HK-2 (cell line): ENCODE data around the gene CHRDL2.

Source experiments
- DNase-seq: peaks from one replicate; pipeline ENCODE4 v3.0.0-alpha.2; 2018; ENCODE audit not compliant: unreplicated experiment

Gene CHRDL2

DNA sequence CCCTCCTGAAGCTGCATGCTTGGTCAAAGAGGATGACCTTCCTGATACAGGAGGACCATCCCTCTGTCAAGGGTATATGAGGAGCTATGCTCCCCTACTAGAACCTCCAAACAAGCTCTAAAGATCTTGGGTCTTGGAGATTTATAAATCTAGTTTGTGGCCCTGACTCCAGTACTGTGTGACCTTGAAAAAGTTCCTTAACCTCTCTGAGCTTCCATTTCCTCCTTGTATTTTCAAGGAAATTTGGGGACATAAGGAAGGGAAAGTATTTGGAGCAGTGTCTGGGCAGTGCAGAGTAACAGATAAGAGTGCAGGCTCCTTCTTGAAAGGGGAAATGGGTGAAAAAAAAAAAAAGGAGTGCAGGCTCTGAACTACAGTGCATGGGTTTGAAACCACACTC, 45.9 kb downstream of the CHRDL2 start:
- no peak for DNase-seq

DNA sequence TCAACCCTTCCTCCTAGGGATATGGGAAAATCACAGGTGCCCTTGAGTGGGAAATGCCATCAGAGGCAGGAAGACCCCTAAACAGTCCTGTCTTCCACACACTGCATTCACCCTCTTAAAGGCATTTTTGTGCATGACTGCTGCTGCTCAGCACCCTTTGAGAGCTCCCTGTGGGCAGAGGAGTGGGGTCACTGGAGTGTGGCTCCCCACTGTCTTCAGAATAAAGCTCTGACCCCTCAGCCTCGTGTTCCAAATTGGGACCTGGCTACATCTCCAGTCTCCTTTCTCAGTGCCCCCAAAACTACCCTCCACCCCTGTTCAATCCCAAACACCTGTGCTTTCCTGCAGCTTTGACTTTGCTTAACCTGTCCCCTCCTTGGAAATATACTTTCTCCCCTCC, 46.6 kb downstream of the CHRDL2 start:
- DNase-seq: no peak

DNA sequence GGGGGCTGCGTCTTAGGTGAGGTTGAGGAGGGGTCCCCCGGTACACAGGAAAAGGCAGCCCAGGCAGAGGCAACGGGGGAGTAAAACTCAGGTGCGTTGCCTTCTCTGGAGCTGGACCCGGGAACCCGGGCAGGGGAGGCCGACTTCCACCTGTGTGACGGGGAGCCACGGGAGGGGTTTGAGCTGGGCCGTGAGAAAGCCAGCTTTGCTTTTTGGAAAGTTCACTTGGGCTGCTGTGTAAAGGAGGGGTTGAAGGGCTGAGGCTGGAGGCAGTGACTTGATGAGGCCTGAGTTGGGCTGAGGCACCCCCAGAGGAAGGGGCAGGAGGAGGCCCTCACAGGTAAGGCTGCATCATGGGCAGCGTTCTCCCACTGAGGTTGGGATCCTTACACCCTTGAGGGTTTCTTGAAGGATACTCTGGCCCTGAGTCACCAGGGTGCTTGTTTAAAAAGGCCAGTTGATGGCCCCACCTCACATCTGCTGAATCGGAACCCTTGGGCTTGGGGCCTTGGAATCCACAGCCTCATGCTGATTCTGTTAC, 47.2 kb downstream of the CHRDL2 start:
- no peak for DNase-seq

DNA sequence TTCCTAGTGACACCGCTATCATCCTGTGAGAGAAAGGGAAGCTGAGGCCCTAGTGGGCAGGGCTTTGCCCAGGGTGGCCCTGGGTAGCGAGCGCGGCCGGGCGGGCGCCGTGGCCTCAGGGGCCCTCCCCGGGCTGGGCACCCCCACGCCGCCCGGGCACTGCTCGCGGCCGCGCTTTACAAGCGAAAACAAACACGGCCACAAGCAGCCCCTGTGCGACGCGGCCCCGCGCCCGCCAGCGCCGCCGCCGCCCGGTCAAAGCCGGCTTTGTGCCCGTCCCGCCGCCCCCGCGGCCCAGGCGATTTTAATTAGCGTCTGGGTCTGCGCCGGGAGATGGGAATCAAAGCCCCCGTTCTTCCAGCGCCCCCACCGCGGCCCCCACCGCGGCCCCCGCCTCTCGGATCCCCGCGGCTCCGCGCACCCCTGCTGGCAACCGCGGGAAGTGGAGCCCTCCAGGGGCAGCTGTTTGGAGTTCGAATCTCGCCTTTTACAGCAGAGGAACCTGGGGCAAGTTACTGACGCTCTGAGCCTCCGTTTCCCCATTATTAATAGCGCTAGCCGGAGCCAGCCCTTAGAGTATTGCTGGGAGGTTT, 47.9 kb downstream of the CHRDL2 start:
- DNase-seq: no peak

DNA sequence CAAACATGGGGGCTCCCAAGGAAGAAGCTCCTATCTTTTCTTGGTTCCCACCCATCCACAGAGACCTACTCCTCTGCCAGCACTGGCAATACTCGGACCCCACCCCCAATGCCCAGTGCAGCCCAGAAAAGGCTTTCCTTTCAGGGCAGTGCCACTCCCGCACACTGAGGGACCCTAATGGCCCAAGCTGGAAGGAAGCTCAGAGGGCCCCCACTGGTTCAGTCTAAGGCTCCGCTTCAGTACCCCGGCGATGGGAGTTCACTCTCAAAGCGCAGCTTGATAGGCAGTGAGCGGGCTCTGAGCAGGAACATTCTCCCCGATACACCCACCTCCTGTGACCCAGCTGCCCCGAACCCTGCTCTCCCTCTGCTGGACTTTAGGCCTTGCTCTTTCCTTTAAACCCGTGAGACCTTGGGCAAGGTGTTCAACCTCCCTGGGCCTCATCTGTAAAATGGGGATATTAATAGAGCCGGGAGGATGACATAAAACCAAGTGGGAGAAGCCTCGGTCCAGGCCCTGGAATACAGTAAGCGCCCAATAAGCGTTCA, 48.4 kb downstream of the CHRDL2 start:
- DNase-seq: no peak

DNA sequence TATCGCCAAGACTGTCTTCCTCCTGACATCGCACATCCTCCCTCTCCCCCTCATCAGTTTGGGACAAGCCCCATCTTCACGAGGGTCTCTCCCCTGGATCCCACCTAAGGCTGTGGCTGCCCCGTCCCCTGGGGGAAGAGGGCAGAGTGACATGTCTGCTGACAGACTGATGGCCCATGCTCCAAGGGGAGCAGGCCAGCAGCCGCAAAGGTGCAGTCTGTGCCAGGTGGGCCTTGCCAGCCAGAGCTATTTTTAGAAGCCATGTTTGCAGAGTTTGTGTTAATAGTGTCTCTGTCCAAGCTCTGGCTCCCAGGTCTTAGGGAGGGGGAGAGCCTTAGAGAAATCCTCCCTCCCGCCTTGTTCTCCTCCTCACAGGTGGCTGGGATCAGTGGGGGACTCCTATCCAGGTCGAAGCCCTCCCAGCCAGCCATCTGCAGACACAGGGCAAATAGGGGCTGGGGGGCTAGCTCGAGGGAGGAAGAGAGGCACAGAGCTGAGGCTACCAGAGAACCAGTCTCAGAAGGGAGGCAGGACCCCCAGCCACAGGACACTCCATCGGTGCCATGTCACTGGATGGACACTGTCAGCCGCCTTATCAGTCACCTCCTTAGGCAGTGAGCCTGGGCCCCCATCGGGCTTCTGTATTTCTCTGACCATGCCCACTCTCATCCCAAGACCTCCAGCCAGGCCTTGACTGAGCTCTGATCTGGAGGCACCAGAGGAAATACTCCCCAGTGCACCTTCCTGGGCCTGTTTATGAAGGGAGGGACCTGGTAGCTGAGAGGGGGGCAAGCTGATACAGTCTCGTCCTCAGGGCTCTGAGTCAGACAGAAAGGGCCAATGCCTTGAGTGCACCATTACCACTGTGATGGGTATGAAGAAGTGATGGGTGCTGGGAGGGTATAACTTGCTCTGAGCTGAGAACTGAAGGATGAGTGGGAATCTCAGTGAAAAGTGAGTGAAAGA, 49.3 kb downstream of the CHRDL2 start:
- no peak for DNase-seq

DNA sequence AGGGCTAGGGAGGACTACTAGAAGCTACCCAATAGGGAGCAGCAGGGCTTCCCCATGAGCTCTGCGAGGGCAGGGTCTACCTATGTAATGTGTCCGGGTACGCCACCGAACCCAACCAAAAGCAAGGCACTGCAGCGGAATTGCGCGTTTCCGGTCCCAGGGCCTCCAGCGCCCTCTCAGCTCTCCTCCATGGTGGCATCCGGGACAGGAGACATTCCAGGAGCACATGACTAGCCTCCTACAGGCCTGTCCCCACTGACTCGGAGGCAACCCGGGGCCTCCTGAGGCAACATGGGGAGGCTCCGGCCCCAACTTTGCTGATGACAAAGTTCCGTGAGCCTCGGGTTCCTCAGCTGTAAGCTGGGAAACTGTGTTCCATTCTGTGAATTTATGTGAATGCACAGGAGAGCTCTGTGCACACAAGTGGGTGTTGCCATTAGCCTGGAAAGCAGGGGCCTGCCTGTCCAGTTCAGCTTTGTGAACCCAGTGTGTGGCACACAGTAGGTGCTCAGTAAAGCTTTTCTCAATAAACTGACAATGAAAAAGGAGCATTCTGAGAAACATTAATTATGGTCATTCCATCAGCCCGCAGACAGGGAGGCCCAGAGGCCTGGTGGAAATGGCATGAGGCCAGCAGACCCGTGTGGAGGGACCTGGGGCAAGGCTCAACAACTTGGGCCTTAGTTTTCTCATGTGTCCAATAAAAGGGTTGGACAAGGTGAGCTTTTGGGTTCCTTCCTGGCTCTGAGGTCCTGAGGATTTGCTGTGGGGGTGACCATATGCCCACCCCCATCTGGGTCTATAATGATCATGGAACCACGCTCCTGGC, 50.3 kb downstream of the CHRDL2 start:
- no peak for DNase-seq

DNA sequence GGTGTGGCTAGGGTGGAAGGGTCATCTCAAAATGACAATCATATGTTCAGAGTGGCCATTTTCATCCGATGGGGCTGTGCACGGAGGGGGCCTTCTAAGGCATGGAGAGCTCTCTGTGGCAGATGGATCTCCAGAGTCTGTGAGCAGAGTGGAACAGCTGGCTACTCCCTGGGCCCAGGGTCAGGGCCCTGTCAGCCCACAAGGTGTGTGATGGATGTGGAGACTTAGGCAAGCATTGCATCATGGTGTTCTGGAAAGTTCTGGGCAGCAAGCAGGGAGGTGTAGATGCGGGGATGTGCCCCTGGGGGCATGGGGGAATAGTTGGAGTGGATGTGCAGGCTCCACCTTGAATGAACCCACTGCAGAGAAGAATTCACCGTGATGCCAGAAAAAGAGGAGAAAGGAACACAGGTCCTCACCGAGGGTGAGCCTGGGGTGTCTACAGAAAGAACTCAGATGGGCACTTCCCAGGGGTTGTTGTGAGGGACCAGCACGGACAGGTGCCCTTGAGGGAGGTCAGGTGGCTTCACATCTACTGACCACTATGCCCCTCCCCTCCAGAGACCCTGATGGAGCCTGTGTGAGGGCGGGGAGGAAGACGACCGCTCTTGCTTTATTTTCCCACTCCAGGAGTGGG, 51.1 kb downstream of the CHRDL2 start:
- no peak for DNase-seq

DNA sequence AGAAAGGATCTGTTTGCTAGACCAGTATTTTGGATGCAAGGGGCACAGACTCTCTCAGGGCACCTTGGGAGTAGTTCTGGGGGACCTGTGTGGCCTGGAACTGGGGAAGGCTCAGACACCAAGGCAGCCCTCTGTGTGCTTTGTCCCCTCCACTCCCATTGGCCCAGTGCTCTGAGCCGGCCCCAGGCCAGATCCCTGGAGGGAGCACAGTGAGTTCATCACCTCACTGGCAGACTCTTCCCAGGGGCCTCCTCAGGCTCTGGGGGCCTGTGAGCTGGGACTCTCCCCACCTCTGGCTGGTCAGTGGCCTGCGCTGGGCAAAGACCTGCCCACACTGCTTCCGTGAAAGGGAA, 51.7 kb downstream of the CHRDL2 start:
- DNase-seq: no peak

DNA sequence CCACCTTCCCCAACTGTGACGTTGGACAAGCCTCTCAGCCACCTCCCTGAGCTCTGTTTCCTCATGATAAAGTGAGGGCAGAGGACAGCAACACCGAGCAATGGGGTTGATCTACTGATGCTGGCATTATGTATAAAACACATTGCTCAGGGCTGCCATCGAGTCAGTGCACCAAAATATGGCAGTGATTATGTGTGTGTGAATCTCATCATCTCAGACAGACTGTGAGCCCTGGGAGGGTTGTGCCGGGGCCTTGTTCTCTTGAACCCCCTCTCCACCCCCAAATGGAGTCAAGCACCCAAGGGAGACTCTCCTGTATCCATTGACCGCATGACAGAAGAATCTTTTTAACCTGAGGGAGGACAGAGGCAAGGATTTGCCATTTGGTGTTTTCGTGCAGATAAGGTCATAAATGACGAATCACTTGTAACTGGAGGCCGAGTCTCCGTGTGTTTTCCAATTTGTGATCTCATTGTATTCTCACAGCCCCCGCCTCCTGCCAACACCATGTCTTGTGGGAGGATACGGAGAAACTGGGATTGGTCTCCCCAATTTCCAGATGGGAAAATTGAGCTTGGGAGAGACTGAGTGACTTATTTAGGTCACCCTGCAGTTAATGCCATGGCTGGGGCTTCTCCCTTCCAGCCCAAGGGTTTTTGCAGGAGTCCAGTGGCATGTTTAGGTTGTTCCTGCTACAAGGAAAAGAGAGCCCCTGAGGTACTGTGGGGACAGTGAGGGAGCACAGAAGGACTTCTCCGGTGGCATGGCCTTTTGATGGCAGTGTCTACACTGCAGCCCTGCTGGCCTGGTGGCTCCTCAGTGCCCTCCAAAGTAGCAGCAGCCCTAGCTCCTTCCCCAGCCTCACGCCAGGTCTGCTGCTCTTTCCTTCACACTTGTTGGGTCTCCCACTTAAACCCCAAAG, 52.4 kb downstream of the CHRDL2 start:
- DNase-seq: no peak

DNA sequence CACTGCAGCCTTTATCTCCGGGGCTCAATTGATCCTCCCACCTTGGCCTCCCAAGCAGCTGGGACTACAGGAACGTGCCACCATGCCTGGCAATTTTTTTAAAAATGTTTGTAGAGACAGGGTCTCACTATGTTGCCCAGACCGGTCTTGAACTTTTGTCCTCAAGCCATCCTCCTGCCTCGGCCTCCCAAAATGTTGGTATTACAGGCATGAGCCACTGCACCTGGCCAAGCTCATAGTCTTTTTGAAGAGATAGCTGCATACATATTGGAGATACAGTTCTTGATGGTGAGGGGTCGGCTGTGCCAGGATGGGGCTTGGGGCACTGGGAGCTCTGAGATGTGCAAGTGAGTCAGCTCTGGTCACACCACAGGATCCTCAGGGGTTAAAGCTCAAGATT, 53.2 kb downstream of the CHRDL2 start:
- DNase-seq: no peak

DNA sequence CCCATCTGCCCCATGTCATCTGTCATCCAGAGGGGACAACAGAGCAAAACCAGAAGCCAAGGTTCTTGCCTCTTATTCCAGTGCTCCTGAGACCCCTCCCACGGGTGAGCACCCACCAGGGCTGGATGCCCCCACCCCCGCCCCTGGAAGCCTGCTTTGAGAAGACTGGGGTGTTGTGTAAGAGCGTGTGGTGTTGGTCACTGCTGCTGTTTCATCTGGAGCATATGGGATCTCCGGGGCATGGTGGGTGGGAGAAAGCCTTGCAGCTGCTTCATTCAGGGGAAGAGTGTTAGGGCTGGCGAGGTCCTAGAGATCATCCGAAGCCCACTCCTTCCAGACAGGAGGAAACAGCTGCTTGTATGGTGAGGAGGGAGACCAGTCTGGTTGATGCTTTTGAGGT, 54.1 kb downstream of the CHRDL2 start:
- no peak for DNase-seq

DNA sequence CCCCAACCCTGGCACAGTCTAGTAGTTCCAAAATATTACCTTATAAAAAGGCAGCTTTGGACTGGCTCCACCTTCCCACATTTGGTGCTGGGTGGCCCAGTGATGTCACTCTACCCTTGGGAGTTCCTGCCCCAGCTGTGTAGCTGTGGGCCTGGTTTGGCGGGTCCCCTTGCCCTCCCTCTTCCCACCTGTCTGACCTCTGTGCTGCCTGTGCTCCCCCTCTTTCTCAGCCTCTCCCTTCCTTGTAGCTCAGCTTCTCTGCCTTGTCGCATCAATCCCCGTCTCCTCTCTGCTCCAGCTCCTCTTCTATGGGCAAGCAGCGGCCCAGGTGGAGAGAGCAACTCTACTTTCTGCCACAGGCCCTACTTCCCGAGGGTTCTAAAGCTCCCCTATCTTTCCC, 54.6 kb downstream of the CHRDL2 start:
- DNase-seq: no peak

DNA sequence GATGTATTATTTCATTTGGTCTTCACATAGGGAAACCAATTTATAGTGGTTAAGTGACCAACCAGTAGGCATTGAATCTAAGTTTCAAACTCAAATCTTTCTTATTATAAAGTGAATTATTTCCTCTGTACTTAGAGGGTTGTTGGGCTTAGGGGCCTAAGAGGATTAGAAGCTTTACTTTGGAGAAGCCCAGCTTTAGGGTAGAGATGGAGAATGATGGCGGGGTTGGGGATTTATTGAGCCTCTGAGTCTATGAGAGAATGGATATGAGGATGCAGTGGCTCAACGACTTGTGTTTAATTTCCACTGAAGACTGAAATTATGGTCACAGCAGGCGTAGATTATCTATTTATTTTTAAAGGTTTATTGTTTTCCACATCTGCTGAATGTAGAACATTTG, 55.5 kb downstream of the CHRDL2 start:
- no peak for DNase-seq

DNA sequence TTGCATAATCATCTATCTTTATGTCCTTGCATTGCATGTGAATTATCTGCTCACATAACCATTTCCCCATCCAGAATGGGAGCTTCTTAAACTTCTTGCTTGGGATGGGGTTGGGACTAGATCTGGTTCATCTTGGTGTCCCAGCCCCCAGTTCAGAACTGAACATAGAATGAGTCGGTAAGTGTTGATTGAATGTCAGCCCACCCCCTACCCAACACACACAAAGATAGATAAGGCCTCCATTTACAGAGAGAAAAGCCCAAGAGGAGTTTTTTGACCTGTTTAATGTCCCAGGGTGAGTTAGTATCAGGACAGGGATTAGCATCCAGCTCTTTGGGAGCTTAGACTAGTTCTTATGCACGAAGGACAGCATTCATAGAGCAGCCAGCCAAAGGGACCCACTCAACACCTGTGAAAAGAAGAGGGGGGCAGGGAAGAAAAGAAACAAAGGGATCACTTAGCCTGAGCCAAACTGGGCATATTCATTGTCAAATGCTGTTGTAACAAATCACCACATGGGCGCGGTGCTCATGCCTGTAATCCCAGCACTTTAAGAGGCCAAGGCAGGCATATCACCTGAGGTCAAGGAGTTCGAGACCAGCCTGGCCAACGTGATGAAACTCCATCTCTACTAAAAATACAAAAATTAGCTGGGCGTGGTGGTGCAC, 57.4 kb downstream of the CHRDL2 start:
- DNase-seq: no peak

DNA sequence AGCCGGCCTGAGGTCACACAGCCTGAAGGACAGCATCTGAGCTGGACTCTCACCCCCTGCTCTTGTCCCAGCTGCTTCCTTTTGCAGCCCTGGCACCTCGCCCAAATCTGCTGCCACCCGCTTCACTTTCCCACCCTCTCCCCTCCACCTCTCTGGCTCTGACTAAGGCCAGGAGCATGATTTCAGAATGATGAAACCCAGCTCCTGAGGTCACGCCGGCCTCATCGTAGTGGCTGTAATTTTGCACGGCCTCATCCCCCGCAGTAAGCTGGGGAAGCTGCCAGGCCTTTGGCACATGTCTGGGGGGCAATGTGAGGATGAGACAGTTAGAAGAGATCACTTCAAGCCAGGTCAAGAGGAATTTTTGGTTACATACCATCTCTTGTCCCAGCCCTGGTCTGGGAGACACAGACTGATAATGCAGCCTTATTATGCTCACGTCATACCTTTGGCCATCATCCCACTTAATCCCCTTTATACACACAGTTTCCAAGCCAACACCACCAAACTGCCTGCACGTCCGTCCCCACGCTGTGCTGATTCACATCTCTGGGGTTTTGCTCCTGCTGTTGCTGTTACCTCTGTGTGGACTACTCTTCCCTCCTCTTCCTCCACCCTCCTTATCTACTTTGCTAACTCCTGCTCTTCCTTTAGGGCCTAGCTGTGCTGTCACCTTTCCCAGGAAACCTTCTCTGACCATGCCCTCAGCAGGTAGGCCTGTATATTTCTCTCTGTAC, 58.1 kb downstream of the CHRDL2 start:
- peak; percentile 90 for DNase-seq

DNA sequence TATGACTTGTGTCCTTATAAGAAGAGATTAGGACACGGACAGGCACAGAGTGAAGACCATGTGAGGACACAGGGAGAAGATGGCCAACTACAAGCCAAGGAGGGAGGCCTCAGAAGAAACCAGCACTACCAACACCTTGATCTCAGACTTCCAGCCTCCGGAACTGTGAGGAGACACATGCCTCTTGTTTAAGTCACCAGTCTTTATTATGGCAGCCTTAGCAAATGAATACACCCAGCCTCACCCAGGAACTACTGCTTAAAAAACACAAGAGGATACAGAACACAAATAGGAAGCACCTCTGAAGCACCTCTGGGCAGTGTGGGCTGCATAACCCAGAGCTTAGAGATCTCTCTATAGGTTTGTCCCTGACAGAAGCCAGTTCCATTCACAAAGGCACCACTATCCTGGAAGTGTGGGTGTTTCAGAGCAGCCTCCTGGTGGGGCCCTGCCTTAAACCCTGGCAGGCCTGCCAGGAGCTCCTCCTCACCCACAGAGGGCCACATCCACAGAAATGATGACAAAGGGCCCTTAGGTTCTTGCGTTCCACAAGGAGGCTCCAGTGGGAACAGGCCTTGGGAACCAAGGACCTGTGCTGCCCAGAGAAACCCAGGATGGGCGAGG, 58.8 kb downstream of the CHRDL2 start:
- no peak for DNase-seq

DNA sequence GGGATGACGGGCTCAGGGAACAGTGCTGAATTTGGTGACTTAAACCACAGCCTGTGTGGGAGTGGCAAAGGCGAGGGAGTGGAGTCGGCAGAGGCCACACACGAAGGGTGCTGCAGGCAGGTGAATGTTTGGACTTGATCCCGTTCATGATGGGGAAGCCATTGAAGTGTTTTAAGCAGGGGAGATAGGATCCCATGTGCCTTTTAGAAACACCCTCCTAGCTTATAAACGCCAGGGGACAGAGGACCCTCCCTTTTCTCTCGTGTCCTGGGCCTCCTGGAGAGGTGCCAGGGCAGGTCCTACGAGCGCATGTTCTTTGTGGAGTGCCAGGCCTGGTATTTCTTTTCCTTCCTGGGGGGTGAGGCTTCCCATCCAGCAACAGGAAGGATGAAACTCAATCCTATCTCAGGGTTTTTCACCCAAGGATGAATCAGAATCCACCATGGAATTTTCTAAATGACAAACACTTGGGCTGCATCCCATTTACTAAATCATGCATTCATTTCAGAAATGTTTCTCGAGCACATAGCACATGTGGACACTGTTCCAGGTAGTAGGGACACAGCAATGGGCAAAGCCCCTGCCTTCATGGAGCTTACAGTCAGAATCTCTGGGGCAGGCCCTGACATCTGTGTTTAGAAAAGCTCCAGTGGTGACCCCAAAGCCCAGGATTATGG, 59.6 kb downstream of the CHRDL2 start:
- peak; percentile 42 for DNase-seq
